Loucy (cell line): Measurements from ENCODE around the gene TXNL4A.

Experiments used
- EZH2phosphoT487 ChIP-seq: fragments of 200-600 bp; IDR thresholded peaks from 2 replicates; pipeline ENCODE4 v1.6.1; 2018; ENCODE audit warnings: antibody characterized with exemption, mild to moderate bottlenecking, moderate library complexity, borderline replicate concordance
- TF ChIP-seq, protein P1 (sequence below): fragments of 200-600 bp; sonication (generic); conservative IDR thresholded peaks from 2 replicates; pipeline ENCODE4 v1.5.1; 2014; ENCODE audit warnings: mild to moderate bottlenecking, antibody characterized with exemption, low read length

DNA sequence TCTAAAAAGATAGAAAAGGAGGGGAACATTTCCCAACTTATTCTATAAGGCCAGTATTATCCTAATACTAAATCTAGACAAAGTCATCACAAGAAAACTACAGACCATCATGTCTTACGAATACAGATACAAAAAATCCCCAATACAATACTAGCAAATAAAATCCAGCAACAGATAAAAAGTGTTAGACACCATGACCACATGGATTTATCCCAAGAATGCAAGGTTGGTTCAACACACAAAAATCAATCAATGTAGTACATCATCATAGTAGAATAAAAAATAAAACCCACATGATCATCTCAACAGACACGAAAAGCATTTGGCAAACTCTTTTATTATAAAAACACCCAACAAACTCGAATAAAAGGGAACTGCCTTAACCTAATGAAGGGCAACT, 55.5 kb downstream of the TXNL4A start:
- TF ChIP-seq, protein P1, sequence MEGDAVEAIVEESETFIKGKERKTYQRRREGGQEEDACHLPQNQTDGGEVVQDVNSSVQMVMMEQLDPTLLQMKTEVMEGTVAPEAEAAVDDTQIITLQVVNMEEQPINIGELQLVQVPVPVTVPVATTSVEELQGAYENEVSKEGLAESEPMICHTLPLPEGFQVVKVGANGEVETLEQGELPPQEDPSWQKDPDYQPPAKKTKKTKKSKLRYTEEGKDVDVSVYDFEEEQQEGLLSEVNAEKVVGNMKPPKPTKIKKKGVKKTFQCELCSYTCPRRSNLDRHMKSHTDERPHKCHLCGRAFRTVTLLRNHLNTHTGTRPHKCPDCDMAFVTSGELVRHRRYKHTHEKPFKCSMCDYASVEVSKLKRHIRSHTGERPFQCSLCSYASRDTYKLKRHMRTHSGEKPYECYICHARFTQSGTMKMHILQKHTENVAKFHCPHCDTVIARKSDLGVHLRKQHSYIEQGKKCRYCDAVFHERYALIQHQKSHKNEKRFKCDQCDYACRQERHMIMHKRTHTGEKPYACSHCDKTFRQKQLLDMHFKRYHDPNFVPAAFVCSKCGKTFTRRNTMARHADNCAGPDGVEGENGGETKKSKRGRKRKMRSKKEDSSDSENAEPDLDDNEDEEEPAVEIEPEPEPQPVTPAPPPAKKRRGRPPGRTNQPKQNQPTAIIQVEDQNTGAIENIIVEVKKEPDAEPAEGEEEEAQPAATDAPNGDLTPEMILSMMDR: no peak
- TF ChIP-seq EZH2phosphoT487: no peak
